Right cardiac atrium (tissue), 5 donors: ENCODE measurements around the gene HP. TPM values are rescaled to one million over a fixed set of nuclear protein-coding genes. Genes with fewer than 3 reads are reported as not detected.

ENCODE experiments used
- ATAC-seq, 2 donors: fragments of 200-7000 bp; cut with Tn5 transposase; one replicate each; pipeline versions ENCODE4 v1.8.0 to v1.9.1; 2020; ENCODE audit warnings: moderate library complexity in 2 of 2, mild to moderate bottlenecking in 1 of 2
- DNase-seq, 3 donors: peaks; one replicate each; pipeline ENCODE4 v3.0.0-alpha.2; 2020
- H3K27ac ChIP-seq: one replicate; pipeline ENCODE4 v1.5.1; 2013; ENCODE audit warnings: mild to moderate bottlenecking, low read length, control low read depth, moderate library complexity
- H3K27me3 ChIP-seq: one replicate; pipeline ENCODE4 v1.6.1; 2013; ENCODE audit not compliant: control insufficient read depth, insufficient read depth
- H3K4me1 ChIP-seq: one replicate; pipeline ENCODE4 v1.6.1; 2013; ENCODE audit warnings: low read length; ENCODE audit not compliant: control insufficient read depth, insufficient read depth
- H3K4me3 ChIP-seq: one replicate; pipeline ENCODE4 v1.5.1; 2013; ENCODE audit warnings: low read length, control low read depth
- H3K9me3 ChIP-seq: one replicate; pipeline ENCODE4 v1.6.1; 2013; ENCODE audit warnings: low read length; ENCODE audit not compliant: control insufficient read depth
- WGBS: extraction: QIAGEN DNeasy Blood & Tissue Kit; methylation state at CpG from one replicate; pipeline ENCODE4 v1.1.7; 2013; 5-methylcytosine and 5-hydroxymethylcytosine counted together
- intact Hi-C, 4 donors: fragments of 100-400 bp; cut with DNase I; formaldehyde crosslinking; loops; one replicate each; pipeline versions ENCODE4 v1.11.0 to v1.14.0; 2022 to 2023
- polyA plus RNA-seq: library from polyadenylated mRNA; stranded (reverse); fragments of 200-250 nt; gene quantifications from one replicate; pipeline ENCODE4 v1.2.3, GENCODE V29; 2013
- total RNA-seq, 4 donors: library from RNA; stranded (reverse); fragmentation: NEBNext Ultra II Directional; extraction: Animal tissue kit (Norgen Biotek cat#: 25700); gene quantifications; one replicate each; pipeline ENCODE4 v1.2.1, GENCODE V29; 2021
- donor health status: healthy with polysubstance abuse.
- donor health status: DM: no; HTN: yes; CAD: no.
- donor health status: DM: no; HTN: no; CAD: no.
- donor health status: DM: no; HTN: yes; CAD: no; lungs with severe emphysema.
- donor health status: DM: yes; HTN: yes; CAD: no.

The HP gene
- total and polyA plus RNA-seq, 5 donors: 3.1 to 103 (median 30.2) TPM

DNA sequence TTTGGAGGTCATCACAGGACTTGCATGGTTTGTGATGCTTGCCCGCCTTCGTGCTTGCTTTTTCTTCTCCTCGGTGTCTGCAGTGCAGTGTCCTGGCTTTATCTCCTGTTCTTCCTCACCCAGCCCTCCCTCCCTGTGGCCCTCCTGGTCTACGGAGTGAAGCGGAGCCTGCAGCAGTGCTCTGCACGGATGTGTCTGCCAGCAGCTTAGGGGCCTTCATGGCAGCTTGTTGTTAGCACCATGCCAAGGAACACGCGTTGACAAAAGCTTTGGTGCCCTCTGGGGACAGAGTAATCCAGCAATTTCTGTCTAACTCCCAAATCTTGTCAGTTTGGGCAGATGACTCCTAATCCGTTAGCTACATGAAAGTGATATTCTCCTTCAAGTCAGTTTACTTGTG is 35.8 kb upstream of the HP start:
- Histone ChIP-seq H3K4me1 (peaks cover 2% of the 10 kb centered on the region), H3K9me3 (no peaks in the 10 kb centered on the region), H3K27ac (peak overlapping the region; percentile 8), H3K27me3 (no peaks in the 10 kb centered on the region), H3K4me3 (no peak overlapping the region)
- WGBS: 54% methylated on average over 9 of the region's 9 CpGs
- ATAC-seq (peak; percentile 31 to 56), DNase-seq (peak in 1 of 3 donors; percentile 70)
- intact Hi-C loops: loop anchor here in 1 of 4 donors (10.0 kb wide), 1 partner anchor 76 kb away; the partner anchor contains the start of genes DHX38 and TXNL4B

DNA sequence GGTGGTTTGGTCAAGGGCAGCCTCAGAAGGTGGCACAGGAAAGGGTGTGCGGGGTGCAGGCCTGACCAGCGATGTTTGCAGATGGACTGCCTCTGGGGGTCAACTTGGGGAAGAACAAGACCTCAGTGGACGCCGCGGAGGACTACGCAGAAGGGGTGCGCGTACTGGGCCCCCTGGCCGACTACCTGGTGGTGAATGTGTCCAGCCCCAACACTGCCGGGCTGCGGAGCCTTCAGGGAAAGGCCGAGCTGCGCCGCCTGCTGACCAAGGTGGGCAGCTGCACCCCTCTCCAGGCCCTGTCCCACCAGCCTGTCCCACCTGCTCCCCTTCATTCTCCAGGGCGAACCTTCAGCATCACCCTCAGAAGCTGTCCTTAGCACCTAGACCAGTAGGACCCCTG is 33.3 kb upstream of the HP start:
- DNase-seq (peak in 1 of 3 donors; percentile 52), ATAC-seq (no peak)
- no peaks in the 10 kb centered on the region for H3K9me3 ChIP-seq
- 74% methylated on average over 15 of the region's 15 CpGs for WGBS
- H3K27me3 ChIP-seq: no peaks in the 10 kb centered on the region
- no peak overlapping the region for H3K4me3 ChIP-seq
- intact Hi-C loops: no loop called here
- no peak overlapping the region for H3K27ac ChIP-seq
- peaks cover 2% of the 10 kb centered on the region for H3K4me1 ChIP-seq

DNA sequence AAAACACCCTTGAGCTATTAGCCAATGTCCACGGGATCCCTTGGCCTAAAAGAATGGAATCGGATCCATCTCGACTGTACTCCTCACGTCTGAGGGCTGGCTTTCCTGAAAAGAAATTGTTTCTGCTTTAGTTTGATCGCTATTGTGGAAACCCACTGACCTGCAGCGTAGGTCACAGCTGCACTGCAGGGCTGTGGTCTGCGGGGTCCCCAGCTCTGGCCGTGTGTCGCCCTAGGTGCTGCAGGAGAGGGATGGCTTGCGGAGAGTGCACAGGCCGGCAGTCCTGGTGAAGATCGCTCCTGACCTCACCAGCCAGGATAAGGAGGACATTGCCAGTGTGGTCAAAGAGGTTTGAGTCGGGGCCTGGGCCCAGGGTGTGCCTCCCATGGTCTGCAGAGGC is 32.2 kb upstream of the HP start:
- ATAC-seq (no peak), DNase-seq (no peak)
- Histone ChIP-seq H3K27me3 (no peaks in the 10 kb centered on the region), H3K27ac (no peak overlapping the region), H3K9me3 (no peaks in the 10 kb centered on the region), H3K4me3 (no peak overlapping the region), H3K4me1 (peaks cover 2% of the 10 kb centered on the region)
- WGBS: 95% methylated on average over 13 of the region's 13 CpGs
- intact Hi-C loops: no loop called here

DNA sequence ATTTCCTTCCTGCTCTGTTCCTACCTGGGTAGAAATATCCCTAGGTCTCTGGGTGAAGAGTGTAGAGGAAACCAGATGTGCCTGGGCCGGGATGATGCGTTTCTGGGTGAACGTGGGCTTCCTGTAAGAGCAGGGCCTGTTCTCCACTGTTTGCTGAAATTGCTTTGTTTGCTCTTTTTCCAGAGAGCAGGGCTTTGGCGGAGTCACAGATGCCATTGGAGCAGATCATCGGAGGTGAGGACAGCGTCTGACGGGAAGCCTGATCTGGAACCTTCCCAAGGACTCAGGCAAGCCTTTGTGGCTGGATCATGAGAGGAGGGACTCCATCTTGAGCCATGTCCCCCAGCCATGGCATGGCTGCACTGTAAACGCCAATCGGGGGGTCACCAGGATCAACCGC is 30.3 kb upstream of the HP start:
- WGBS: 78% methylated on average over 10 of the region's 10 CpGs
- Histone ChIP-seq H3K27ac (no peak overlapping the region), H3K4me1 (no peaks in the 10 kb centered on the region), H3K9me3 (no peaks in the 10 kb centered on the region), H3K4me3 (no peak overlapping the region), H3K27me3 (no peaks in the 10 kb centered on the region)
- no peak for DNase-seq
- no peak for ATAC-seq
- intact Hi-C loops: no loop called here

DNA sequence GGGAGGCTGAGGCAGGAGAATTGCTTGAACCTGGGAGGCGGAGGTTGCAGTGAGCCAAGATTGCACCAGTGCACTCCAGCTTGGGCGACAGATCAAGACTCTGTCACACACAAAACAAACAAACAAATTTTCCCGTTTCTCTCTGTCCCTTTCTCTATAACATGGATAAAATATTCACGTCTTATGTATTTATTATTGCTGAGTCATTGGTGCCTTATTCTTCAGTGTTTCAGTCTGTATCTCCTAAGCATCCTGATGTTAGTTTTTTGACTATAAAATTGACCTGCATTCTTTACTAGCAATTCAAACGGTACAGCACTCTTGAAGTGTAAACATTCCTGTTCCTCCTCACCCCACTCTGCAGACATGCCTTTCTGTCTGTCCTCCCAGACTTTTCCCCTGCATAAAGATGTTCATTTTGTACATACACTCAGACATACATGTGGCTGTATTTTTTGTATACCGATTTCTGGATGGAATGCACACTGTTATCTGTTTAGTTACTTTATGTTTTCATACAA is 29.4 kb upstream of the HP start:
- H3K27ac ChIP-seq: no peak overlapping the region
- H3K4me1 ChIP-seq: no peaks in the 10 kb centered on the region
- intact Hi-C loops: no loop called here
- DNase-seq (no peak), ATAC-seq (no peak)
- H3K9me3 ChIP-seq: no peaks in the 10 kb centered on the region
- no peaks in the 10 kb centered on the region for H3K27me3 ChIP-seq
- 77% methylated on average over 6 of the region's 6 CpGs for WGBS
- no peak overlapping the region for H3K4me3 ChIP-seq

DNA sequence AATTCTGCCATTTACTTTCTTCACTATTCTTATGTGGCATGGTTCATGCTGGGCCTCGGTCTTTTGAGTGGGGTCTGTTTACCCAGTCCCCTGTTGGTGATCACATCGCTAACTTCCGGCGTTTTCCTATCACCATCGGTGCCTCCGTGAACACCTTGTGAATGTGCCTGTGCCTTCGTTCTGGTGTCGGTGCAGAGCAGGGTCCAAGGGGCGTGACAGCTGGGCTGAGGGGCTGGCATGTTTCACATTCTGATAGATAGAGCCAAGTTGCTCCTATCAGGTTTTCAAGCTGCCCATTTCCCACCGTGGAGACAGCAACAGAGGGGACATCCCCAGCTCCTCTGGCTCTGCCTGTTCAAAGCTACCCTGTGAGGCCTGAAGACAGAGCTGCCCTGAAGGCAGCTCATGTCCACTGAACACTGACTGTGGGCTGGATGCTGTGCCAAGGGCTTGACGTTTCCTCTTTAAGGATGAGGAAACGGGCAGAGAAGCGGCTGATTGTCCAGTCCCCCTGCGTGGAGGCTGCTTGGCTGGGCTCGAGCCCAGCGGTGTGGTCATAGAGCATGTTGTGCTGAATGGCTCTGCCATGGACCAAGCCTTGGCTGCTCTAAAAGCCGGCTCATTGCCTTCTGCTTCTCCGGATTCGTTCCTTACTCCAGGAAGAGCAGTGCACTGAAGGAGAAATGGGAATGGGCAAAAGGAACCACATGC is 28.7 kb upstream of the HP start:
- peak in 1 of 2 donors; percentile 9 for ATAC-seq
- intact Hi-C loops: no loop called here
- Histone ChIP-seq H3K4me1 (no peaks in the 10 kb centered on the region), H3K4me3 (no peak overlapping the region), H3K9me3 (no peaks in the 10 kb centered on the region), H3K27me3 (no peaks in the 10 kb centered on the region), H3K27ac (no peak overlapping the region)
- DNase-seq: peak in 1 of 3 donors; percentile 47
- 80% methylated on average over 19 of the region's 19 CpGs for whole genome bisulfite sequencing

DNA sequence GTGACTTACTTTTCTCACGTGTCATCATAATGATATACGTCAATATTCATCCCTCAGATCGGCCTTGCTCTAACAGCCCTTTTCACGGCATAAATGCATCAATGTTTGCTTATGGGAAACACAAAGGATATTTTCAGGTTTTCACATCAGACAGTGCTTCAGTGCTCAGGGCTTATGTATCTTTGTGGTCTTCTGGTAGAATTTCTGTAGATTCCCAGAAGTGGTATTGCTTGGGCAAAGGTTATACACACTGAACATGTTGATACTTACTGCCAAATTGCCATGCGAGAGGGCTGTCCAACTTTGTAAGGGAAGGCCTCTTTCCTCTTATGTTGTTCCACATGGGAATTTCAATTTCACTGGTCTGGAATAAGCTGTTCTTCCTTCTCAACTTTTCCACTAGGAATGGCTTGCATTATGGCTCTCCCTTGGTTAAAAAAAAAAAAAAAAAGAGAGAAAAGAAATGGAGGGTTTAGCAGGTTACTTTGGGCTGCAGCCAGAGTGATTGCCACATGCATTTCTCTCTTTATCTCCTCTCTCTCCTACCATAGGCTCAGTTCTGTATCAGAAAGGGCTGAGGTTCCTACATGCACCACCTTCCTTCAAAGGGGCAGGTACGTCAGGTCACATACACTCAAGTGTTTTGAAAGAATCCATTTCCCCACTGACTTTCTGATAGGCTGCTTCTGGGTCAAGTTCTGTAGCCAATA is 26.5 kb upstream of the HP start:
- WGBS: 92% methylated on average over 6 of the region's 6 CpGs
- Histone ChIP-seq H3K4me1 (no peaks in the 10 kb centered on the region), H3K27me3 (no peaks in the 10 kb centered on the region), H3K9me3 (no peaks in the 10 kb centered on the region), H3K27ac (no peak overlapping the region), H3K4me3 (no peak overlapping the region)
- ATAC-seq (no peak), DNase-seq (no peak)
- intact Hi-C loops: no loop called here

DNA sequence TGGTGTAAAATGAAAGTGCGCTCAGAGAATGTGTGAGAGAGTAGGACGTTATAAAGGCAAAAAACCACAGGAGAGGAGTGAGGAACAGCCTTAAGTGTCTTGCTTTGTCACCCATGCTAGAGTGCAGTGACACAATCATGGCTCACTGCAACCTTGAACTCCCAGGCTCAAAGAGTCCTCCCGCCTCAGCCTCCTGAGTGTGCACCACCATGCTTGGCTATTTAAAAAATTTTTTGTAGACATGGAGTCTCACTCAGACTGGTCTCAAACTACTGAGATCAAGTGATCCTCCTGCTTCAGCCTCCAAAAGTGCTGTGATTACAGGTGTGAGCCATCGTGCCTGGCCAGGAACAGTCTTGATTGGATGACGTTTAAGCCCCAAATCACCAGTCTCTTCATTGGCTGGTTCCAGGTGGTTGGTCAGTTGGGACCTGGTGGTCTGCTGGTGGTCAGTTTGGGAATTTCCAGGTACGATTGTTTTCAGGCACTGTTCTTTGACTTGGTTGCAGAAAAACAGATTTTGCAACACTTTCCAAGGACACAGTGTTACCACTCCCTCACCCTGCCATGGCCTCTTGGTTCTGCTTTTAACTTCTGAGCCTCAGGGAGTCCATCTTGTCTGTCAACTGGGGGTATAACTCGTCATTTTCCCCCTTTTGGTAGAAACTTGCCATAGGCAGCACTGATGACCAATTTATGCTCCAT is 24.6 kb upstream of the HP start:
- DNase-seq (no peak), ATAC-seq (no peak)
- Histone ChIP-seq H3K4me3 (no peak overlapping the region), H3K4me1 (no peaks in the 10 kb centered on the region), H3K27ac (no peak overlapping the region), H3K27me3 (no peaks in the 10 kb centered on the region), H3K9me3 (no peaks in the 10 kb centered on the region)
- intact Hi-C loops: no loop called here
- WGBS: 92% methylated on average over 7 of the region's 7 CpGs

DNA sequence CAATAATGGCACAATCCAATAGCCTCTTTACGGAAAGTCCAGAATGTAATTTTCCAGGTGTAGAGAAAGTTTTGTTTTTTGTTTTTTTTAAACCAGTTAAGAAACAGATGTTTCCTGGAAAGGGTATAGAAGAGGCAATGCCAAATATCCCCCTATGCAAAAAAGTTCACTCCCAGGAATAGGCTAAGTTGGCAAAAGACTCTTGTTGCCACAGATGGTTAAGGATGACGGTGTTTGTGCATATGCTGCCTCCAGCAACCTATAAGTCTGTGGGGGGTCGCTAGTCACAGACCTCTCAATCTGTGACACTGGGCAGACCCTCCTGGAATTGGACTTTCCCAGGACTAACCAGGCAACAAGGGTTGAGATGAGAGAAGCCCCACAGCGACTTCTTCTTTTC is 20.9 kb upstream of the HP start:
- no peak overlapping the region for H3K27ac ChIP-seq
- 71% methylated on average over 4 of the region's 4 CpGs for WGBS

DNA sequence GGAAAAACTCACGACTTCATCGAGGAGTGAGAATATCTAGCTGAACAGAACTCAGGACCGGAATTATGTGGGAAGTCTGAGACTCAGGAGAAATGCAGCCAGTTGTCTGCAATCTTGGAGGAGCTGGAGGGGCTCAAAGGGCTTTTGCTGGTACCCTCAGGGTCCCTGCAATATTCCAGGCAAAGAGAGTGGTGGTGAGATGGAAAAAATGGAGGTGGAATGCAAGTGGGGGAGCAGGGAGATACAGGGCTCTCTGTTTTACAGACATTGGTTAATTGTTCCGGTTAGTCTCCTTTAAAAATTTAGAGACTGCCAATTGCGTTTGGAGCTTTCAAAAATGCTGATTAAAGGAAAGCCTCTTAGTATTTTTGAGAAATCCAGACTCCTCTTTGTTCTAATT is 18.2 kb upstream of the HP start:
- H3K4me3 ChIP-seq: no peak overlapping the region
- intact Hi-C loops: no loop called here
- no peaks in the 10 kb centered on the region for H3K4me1 ChIP-seq
- no peaks in the 10 kb centered on the region for H3K9me3 ChIP-seq
- no peaks in the 10 kb centered on the region for H3K27me3 ChIP-seq
- ATAC-seq (no peak), DNase-seq (no peak)
- WGBS: 69% methylated on average over 5 of the region's 5 CpGs
- H3K27ac ChIP-seq: no peak overlapping the region

More for the DNA sequence above, 20.9 kb upstream of the HP start:
- no peaks in the 10 kb centered on the region for H3K9me3 ChIP-seq
- no peak for DNase-seq
- H3K27me3 ChIP-seq: no peaks in the 10 kb centered on the region
- H3K4me1 ChIP-seq: no peaks in the 10 kb centered on the region
- ATAC-seq: no peak
- H3K4me3 ChIP-seq: no peak overlapping the region
- intact Hi-C loops: no loop called here

DNA sequence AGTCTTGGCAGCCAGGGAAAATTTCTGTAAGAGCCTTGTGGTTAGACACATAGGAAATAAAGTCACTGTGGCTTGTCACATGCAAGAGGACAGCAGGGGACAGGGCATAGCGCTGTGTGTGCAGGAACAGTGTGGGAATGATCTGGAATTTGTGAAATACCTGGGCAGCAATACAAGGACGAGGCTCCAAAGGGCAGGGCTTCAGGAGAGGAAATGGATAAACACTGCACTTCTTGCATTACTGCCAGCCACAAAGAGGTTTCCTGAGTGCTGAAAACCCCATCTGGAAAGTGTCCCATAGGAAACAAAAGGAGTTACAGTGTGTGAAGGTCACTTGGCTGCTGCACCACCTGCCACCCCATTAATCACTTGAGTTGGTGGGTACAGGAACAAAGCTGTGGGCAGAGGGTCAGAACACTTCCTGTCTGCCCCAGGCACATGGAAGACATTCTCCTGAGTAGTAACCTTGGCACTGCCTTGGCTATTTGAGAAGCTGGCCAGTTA is 12.1 kb upstream of the HP start:
- 50% methylated on average over 2 of the region's 2 CpGs for WGBS

More for the DNA sequence above, 12.1 kb upstream of the HP start:
- H3K4me1 ChIP-seq: no peaks in the 10 kb centered on the region
- H3K27ac ChIP-seq: no peak overlapping the region
- no peak overlapping the region for H3K4me3 ChIP-seq
- no peaks in the 10 kb centered on the region for H3K9me3 ChIP-seq
- no peak for DNase-seq
- peak in 1 of 2 donors; percentile 66 for ATAC-seq
- intact Hi-C loops: no loop called here
- H3K27me3 ChIP-seq: no peaks in the 10 kb centered on the region
